Measurements from ENCODE around the gene AGXT.

DNA sequence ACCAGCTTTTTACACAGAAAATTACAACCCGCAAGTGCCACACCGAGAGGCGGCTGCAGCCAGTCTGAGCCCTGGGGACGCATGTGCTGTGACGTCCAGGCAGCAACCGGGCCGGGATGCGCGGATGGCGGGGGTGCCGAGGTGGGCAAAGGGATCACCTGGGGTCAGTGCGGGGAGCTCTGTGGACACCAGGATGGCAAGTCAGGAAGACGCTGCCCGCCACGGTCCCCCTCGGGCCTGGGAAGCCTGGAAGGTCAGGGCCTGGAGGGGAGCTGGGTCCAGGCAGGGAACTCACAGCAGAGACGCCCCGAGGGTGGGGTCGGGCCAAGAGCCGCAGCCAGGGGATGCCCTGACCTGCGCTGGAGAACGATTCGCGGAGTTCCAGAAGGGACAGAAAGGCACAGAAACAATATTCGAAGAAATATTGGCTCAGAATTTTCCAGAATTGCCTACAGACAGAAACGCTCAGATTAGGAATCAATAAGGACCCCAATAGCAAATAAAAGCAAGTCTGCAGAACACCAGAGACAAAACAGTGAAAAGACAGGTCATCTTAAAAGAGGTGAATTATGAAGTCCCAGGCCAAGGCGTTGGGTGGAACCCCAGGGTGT, 36.9 kb upstream of the AGXT start:
- TF ChIP-seq, protein P1, sequence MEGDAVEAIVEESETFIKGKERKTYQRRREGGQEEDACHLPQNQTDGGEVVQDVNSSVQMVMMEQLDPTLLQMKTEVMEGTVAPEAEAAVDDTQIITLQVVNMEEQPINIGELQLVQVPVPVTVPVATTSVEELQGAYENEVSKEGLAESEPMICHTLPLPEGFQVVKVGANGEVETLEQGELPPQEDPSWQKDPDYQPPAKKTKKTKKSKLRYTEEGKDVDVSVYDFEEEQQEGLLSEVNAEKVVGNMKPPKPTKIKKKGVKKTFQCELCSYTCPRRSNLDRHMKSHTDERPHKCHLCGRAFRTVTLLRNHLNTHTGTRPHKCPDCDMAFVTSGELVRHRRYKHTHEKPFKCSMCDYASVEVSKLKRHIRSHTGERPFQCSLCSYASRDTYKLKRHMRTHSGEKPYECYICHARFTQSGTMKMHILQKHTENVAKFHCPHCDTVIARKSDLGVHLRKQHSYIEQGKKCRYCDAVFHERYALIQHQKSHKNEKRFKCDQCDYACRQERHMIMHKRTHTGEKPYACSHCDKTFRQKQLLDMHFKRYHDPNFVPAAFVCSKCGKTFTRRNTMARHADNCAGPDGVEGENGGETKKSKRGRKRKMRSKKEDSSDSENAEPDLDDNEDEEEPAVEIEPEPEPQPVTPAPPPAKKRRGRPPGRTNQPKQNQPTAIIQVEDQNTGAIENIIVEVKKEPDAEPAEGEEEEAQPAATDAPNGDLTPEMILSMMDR (IDR thresholded peaks at IDR 0.05) = no peak
- no peak for TF ChIP-seq POLR2A (IDR thresholded peaks at IDR 0.05)

Data from right lobe of liver (tissue), 4 donors.